HG02973 (cell line): Measurements from ENCODE around the gene SMG9.

Experiments used
- ATAC-seq: cut with Tn5 transposase; IDR thresholded peaks from one replicate; pipeline ENCODE4 v1.9.1; 2021; ENCODE audit warnings: moderate library complexity; ENCODE audit not compliant: unreplicated experiment

Gene SMG9

DNA sequence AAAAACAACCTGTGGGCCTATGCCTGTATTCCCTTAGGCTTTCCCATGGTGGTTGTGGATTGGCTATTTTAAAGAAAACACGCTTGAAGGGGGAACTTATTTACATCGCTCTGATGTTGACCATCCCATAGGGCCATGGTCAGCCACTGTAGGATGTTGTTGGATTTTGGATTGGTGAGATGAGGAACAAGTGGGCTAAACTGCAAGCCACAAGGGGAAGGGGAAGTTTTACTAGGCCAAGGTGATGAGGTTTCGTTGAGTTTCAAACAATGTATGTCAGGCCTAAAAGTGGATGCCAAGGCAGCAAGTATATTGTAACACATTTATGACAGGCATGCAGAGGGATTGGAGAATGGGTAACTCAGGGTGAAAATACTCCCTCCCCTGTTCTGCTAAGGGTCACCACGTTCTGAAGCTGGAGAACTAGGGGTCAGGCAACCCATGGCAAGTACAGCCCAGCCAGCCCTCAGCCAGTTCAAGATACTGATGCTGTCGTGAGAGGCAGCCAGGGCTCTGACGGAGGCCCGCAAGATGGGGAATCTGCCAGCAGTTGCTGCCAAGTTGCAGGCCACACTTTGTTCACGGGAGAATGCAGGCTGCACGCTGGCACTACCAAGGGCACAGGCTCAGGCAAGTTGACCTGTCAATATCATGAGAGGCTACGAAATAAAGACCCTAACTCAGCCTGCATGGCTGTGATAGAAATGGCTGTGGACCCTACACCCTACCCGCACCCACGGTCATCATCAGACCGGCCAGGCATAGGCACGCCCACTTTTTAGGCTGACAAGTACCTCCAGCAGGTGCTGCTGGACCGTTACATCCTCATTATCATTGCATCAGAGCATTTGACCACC lies 27.8 kb downstream of the SMG9 start:
- no peak for ATAC-seq

DNA sequence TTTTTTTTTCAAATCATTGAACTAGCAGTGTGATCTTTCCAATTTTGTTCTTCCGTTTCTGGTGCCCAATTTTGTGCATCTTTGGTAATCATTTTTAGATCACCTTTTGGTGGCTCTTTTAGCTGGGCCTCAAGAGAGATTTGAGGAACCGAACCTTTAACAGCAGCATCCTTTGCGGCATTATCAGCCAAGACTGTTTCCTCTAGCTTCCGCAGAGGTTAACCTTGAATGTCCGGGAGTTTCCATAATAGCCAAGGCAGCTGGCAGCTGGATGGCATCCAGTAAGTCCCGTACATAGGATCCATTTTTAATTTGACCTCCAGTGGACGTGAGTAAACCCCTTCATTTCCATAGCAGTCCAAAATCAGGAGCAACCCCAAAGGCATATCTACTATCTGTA lies 29.3 kb downstream of the SMG9 start:
- ATAC-seq: no peak

DNA sequence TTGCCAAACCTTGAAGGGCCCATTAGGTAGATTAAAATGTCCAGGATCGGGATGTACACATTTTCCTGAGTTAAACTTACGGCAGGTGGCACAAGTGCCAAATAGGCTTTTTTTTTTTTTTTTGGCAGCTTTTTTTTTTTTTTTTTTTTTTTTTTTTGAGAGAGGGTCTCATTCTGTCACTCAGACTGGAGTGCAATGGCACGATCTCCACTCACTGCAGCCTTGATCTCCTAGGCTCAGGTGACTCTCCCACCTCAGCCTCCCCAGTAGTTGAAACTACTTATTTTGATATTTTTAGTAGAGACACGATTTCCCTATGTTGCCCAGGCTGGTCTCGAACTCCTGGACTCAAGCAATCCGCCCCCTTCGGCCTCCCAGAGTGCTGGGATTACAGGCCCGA lies 29.9 kb downstream of the SMG9 start:
- no peak for ATAC-seq

DNA sequence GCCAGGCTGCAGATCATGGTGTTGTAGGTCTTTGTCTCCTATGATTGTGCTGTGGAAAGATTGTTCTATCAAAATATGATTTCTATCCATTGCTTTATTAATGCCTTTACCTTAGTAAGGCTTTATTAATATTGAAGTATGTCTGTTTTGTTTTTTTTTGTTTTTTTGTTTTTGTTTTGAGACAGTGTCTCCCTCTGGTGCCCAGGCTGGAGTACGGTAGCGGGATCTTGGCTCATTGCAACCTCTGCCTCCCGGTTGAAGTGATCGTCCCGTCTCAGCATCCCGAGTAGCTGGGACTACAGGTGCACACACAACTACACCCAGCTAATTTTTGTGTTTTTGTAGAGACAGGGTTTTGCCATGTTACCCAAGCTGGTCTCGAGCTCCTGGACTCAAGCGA lies 31.2 kb downstream of the SMG9 start:
- ATAC-seq: no peak

DNA sequence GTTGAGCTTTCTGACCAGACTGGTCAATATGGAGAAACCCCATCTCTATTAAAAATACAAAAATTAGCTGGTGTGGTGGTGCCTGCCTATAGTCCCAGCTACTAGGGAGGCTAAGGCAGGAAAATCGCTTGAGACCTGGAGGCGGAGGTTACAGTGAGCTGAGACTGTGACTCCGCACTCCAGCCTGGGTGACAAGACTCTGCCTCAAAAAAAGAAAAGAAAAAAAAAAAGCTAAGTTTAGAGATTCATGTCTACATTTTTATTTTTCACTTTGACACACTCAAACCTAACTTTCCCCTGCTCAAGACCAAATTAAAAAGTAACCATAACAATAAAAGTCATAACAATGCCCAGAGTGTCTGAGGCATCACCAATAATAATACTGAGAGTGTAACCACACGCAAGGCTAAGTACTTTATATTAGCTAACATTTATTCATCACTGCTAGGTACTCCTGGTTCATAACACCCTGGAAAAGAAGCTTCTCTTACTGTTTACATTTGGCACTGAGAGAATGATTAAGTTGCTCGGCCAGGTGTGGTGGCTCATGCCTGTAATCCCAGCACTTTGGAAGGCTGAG lies 33.2 kb downstream of the SMG9 start:
- no peak for ATAC-seq

DNA sequence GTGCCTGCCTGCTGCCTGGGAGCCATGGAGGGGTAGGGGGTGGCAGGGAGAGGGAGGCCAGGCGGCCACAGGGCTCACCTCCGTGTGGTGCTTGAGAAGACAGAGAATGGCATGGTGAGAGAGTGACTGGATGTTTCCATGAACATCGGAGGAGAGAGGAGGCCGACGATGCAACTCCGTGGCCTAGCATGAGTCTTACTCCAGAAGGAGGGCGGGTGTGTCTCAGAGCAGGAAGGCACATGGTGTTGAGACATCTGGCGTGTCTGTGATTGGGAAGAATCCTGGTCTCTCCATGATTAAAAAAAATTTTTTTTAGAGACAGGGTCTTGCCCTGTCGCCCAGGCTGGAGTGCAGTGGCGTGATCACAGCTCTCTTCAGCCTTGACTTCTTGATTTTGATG lies 33.8 kb downstream of the SMG9 start:
- ATAC-seq: no peak

DNA sequence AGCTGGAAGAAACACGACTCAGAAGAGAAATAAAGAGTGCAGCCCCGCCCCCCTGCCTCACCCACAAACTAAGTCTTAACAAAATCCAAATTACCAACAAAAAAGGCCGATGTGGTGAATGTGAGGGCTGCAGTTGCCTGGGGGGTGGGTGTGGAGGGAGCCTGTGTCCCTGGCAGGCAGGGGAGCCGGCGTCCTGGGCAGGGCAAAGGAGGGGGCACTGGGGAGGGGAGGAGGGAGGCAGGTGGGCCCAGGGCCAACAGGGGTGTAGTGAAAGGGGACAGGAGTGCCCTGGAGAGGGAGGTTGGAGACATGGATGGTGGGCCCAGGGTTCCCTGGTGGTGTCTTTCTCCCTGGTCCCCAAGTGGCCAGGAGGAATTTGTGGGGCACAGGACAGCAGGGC lies 34.8 kb downstream of the SMG9 start:
- no peak for ATAC-seq

DNA sequence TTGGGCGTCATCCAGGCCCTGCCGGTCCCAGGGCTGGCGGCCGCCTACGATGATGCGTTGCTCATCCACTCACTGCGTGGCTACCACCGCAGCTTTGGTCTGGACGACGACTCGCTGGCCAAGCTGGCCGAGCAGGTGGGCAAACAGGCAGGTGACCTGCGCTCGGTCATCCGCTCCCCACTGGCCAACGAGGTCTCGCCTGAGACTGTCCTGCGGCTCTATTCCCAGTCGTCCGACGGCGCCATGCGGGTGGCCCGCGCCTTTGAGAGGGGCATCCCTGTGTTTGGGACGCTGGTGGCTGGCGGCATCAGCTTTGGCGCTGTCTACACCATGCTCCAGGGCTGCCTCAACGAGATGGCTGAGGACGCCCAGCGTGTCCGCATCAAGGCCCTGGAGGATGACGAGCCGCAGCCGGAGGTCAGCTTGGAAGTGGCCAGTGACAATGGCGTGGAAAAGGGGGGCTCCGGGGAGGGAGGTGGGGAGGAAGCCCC lies 35.3 kb downstream of the SMG9 start:
- ATAC-seq: no peak

DNA sequence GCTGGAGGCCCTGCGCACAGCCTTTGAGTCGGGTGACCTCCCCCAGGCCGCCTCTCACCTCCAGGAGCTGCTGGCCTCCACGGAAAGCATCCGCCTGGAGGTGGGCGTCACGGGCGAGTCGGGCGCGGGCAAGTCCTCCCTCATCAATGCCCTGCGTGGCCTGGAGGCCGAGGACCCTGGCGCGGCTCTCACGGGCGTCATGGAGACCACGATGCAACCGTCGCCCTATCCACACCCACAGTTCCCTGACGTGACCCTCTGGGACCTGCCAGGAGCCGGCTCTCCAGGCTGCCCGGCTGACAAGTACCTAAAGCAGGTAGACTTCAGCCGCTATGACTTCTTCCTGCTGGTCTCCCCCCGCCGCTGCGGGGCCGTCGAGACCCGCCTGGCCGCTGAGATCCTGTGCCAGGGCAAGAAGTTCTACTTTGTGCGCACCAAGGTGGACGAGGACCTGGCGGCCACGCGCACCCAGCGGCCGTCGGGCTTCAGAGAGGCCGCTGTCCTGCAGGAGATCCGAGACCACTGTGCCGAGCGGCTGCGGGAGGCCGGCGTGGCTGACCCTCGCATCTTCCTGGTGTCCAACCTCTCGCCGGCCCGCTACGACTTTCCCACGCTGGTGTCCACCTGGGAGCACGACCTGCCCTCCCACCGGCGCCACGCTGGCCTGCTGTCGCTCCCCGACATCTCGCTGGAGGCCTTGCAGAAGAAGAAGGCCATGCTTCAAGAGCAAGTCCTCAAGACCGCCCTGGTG lies 36.0 kb downstream of the SMG9 start:
- no peak for ATAC-seq

DNA sequence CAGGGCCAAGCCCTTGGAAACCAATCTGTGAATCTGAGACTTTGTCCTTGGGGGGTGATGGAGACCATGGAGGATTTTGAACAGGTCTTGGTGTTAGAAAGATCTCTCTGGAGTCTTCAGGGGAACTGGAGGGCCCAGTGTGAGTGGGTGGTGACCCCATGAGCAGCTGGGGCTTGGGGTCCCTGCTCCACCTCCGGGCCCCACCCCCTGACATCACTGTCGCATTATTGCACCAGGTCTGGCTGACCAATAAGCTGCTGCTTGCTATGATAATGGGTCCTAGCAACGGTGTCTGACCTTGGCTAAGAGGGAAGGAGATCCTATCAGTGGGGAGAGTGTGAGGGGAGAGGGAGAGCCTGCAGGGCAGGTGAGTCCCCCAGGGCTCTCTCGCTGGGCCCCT lies 39.0 kb downstream of the SMG9 start, which contains the start of gene IRGC:
Gene IRGC (plus strand): TSS at position 301 of the 400 bp plus-strand sequence. CDS start 2,483 bp downstream, outside the sequence.
- no peak for ATAC-seq

DNA sequence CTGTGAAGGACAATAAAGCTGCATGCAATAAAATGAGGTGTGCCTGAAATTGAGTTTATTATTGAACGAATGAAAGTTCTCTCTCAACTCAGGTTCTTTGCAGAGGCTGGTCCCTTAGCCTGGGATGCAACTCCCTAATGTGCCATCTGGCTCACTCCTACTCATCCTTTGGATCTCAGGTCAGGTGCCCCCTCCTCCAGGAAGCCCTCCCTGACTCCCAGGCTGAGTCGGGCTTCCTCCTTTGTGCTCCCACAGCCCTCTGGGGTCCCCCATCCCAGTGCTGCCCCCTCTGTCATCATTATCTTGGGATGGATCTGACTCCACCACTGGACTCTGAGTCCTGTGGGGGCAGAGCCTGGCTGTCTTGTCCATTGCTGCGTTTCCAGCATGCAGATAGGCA lies 41.6 kb downstream of the SMG9 start:
- ATAC-seq: no peak

DNA sequence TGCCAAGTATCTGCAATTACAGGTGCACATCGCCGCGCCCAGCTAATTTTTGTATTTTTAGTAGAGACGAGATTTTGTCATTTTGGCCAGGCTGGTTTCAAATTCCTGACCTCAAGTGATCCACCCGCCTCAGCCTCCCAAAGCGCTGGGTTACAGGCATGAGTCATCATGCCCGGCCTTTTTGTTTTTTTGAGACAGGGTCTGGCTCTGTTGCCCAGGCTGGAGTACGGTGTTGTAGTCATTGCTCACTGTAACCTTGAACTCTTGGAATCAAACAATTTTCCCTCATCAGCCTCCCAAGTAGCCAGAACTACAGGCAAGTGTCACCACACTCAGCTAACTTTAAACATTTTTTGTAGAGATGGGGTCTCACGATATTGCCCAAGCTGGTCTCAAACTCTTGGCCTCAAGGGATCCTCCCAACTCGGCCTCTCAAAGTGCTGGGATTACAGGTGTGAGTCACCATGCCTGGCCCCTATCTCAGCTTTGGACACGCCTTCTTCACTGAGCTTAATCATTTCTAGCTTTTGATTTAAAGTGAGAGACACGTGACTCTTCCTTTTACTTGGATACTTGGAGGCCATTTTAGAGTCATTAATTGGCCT lies 42.9 kb downstream of the SMG9 start:
- no peak for ATAC-seq

DNA sequence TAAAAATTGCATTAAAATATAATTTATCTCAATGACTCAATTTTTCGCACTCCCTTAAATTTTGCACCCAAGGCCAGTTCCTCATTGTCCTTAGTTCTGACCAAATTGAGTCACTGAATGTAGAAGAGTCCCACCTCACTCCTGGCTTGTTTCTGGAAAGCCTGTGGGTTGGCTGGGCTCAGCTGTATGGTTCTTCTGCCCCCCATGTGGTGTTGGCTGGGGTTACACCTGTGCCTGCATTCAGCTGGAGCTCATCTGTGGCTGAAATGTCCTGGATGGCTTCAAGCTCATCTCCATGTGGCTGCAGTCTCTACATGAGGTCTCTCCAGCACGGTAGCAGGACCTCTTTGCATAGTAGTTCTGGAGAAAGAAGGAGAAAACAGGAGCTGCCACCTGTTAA lies 46.0 kb downstream of the SMG9 start:
- no peak for ATAC-seq

DNA sequence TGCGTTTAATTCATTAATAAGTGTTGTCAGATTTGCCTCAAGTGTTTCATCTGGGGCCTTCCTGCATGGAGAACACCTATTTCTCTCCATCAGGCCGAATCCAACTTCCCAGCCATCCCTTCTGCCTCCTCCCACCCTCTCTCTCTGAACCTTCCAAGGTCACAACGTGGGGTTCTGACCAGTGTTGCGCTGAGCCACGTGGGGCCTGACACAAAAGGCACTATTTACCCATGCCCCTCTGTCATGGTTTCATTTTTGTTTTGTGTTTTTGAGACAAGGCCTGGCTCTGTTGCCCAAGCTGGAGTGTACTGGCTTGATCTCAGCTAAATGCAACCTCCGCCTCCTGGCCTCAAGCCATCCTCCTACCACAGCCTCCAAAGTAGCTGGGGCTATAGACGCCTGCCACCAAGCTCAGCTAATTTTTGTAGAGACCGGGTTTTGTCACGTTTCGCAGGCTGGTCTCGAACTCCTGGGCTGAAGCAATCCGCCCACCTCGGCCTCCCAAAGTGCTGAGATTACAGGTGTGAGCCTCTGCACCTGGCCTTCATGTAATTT lies 47.5 kb downstream of the SMG9 start:
- ATAC-seq: no peak

DNA sequence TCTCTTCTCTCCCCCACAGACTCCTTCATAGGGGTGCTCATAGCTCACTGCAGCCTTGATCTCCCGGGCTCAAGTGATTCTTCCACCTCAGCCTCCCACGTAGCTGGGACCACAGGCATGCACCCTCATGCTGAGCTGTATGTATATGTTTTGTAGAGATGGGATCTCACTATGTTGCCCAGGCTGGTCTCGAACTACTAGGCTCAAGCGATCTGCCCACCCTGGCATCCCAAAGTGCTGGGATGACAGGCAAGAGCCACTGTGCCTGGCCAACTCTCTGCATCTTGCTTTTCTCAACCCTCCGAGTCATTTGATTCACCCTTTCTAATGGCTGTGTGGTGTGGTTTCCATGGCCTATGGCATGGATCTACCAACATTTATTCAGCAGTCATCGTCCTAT lies 49.0 kb downstream of the SMG9 start:
- no peak for ATAC-seq

DNA sequence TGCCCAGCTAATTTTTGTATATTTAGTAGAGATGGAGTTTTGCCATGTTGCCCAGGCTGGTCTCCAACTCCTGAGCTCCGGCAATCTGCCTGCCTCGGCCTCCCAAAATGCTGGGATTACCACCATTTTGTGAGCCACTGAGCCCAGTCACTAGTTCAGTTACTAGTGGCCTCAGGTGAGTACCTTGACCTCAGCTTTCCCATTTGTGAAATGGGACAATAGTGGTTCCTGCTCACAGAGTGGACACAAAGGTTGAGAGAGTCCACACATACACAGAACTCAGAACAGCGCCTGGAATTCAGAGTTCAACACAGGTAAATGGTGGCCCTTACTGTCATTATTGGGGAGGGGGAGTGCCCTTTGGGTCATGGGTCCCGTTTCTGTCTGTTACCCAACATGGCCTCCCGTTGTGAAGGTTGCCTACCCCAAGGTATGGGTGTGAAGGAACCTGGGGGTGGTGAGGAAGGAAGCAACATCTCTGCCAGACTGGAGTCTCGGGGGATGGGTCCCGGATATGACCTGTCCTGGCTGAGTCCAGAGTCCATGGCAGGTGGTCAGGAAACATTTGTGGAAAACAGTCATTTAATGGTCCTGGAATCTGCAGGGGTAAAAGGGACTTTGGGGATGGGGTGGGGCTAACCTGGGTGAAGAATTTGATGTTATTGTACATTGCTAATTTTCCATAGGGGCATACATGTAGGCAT lies 50.6 kb downstream of the SMG9 start:
- ATAC-seq: no peak

DNA sequence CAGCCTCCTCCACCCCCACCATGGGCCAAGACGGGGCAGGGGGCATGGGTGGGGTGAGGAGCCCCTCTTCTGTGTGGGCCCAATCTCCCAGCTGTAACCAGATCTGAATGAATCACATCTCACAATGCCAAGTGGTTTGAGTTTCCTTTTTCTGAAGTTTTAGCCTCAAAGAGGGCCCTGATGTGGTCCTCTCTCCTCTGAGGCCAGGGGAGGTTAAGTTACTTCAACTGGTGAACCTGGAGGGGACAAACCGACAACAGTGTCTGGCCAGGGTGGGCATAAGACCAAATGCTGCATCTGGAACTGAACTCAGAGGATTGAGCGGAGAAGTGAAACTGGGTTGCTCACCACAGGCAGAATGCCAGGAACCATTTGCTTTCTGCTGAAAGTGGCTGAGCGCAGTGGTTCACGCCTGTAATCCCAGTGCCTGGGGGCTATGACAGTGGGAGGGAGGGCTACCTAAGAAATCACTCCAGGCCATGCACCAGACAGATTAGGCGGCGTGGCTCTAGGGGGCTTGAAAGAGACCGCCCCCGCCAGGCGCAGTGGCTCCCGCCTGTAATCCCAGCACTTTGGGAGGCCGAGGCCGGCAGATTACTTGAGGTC lies 54.3 kb downstream of the SMG9 start:
- peak; percentile 38 for ATAC-seq

DNA sequence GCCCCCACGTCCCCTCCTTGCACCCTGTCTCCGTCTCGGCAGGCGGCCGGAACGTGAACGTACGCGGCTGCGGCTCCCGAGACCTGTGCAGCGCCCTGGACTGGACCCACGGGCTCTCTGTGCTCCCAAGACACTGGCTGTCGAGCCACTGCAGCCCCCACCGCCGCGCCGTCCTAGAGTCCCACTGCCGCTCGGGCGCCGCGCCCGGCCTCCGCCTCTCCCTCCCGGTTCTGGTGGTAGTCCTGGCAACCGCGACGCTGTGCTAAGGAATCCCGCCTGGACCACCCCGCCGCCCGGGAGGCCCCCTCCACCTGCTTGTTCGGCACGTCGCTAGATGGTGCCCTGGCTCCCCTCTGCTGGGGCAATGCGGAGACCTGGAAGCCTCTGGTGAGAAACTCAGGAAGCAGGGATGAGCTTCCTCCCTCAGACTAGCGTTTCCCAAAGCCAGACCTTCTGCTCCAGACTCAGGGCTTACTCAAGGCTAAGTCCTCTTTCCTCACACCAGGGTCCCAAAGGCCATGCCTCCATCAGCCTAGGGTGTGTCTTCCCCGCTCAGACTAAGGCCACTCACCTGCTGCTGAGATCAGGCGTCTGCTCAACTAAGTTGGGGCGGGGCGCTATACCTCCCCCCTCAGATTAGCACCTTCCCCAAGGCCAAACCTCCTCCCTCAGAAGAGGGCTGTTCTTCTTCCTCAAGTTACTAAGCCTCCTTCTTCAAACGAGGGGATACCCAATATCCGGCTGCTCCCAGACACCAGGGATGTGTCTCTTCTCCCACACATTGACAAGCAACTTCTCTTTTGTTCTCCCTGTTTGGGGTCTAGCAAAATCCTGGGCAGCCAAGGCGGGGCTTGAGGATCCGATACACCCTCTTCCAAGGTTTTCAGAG lies 55.0 kb downstream of the SMG9 start:
- ATAC-seq: no peak

DNA sequence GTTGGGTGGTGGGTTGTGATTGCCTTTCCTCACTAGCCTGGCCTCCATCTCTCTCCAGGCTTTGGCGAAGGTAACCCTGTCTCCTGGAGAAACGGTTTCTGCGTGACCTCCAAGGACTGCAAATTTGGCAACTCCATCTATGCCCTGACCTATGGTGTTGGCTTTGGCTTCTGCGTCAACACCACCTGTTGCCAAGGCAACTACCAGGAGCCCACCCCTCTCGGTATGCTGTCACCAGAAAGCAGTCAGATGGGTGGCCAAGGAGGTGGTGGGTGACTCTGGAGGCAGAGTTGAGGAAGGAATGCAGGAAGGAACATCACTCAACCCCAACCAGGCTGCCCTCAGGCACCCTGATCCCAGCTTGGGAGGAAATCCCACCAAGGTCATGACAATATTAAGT lies 57.5 kb downstream of the SMG9 start:
- no peak for ATAC-seq
